ENCODE results near the gene ARL16. TPM values are rescaled to one million over a fixed set of nuclear protein-coding genes. Genes with fewer than 3 reads are reported as not detected.

The ARL16 gene
- total RNA-seq, 1 donor from 2014 or later, result 11.9 TPM

DNA sequence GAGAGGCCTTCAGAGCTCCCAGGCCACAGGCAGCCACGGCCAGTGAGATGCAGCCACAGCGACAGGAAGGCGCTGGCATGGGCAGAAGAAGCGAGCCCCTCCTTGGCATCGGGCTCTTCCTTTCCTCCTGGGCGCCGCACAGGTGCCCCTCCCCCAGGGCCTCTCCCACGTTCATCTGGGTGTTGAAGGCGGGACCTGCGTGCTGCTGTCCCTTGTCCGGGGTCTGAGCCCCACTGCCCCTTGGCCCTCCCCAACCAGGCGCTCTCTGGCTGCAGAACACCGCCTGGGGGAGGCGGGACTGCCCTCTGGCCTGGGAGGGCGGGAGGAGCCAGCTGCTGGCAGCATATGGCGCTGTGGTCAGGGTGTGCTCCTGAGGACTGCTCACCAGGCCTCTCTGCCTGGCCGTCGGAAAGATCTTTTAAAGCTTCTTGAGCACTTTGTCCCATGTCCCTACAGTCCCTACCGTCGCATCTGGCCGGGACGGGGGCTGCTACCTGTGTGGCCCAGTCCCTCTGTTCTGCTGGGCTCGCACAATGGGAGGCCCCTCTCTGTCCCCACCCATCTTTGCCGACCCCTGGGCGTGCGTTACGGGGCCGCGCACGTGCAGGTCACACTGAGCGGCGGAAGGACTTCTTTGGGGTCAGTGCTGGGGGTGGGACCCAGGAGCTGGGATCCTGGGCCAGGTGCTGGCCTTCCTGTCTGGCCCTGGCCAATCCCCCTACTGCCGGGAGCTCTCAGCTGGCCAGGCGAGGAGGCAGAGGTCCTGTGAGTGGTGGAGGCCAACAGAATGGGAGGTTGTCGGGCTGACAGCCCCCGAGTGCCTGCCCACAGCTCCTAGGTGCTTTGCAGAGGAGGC lies 30.2 kb upstream of the ARL16 start:
- DNase-seq (ENCODE audit: missing footprints) (no peak), ATAC-seq (no peak)
- intact Hi-C loops (cut with DNase I), result no loop called here

DNA sequence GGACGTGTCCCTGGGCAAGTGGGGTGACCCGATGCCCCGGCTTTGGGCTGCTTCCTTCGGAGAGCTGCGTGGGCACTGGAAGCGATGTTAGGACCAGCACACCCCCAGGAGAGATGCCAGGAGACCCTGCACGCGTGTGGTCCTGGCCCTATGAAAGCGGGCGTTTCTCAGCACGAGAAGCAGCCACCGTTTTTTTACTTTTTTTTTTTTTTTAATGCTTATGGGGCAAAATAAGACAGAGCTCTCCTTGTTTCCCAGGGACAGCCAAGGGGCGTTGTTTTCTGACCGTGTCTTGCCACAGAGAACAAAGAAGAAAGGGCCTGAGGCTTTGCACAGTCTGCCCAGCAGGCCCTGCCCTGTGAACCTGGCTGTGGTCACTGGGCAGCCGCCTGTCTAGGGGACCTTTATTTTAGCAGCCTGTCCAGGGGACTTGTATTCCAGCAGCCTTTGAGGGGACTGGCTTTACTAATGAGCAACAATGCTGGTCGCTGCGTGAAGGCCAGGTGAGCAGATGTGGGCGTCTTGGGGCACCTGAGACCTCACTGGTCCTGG lies 29.5 kb upstream of the ARL16 start:
- no peak for DNase-seq (ENCODE audit: missing footprints)
- no peak for ATAC-seq
- intact Hi-C loops (cut with DNase I), result no loop called here

DNA sequence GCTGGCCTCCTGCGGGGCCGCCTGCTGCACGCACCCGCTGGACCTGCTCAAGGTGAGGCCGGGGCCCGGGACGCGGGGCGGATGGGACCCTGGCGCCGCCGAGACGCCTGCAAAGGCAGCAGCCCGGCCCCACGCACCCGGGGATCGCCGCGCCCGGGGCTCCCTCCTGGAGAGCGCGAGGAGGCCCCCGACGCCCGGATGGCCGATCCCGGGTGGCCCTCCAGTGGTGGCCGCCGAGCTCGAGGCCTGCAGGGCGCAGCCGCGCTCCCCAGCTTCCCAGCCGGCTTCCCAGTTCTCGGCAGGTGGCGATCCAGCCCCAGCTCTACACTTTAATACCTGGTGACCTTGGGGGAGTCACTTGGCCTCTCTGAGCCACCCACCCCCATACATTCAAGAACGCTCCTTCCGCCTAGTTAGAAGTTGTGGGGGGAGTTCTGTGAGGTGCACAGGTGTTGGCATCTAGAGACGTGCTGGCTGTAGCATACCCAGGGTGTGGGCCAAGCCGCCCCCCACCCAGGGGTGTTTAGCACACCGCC lies 28.9 kb upstream of the ARL16 start:
- intact Hi-C loops (cut with DNase I), result no loop called here
- ATAC-seq (no peak), DNase-seq (ENCODE audit: missing footprints) (peak; percentile 75)

DNA sequence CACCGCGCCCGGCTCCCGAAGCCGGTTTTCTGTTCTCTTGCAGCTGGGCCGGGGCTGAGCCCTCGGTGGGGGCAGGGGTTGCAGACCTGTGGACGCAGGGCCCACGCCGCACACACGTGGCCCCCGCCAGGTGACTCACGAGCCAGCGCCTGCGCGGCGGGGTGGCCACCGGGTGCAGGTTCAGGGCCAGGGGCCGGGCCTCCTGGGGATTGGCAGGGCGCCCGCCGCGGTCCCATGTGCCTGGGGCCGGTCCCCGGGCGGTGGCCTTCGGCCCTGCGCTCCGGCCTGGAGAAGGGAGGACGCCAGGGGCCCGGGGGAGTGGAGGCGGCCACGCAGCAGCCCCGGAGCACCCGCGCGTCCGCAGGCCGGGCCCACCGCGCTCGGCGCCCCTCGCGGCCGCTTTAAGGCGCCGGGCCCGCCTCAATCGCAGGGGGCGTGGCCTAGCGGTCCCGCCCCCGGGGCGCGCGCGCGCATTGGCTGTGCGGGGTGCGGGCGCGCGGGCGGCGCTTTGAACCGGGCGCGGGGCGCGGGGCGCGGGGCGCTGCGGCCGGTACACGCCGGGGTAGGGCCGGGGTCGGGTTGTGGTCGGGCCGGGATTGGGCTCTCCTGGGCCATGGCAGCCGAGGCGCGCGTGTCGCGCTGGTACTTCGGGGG lies 28.3 kb upstream of the ARL16 start, which contains the start of gene SLC25A10:
SLC25A10 (plus strand) TSS at position 471 of the 654 bp plus-strand sequence; CDS start at position 614, 143 bp downstream.
- ATAC-seq (peak; percentile 80), DNase-seq (ENCODE audit: missing footprints) (peak; percentile 87)
- intact Hi-C loops (cut with DNase I), result no loop called here

DNA sequence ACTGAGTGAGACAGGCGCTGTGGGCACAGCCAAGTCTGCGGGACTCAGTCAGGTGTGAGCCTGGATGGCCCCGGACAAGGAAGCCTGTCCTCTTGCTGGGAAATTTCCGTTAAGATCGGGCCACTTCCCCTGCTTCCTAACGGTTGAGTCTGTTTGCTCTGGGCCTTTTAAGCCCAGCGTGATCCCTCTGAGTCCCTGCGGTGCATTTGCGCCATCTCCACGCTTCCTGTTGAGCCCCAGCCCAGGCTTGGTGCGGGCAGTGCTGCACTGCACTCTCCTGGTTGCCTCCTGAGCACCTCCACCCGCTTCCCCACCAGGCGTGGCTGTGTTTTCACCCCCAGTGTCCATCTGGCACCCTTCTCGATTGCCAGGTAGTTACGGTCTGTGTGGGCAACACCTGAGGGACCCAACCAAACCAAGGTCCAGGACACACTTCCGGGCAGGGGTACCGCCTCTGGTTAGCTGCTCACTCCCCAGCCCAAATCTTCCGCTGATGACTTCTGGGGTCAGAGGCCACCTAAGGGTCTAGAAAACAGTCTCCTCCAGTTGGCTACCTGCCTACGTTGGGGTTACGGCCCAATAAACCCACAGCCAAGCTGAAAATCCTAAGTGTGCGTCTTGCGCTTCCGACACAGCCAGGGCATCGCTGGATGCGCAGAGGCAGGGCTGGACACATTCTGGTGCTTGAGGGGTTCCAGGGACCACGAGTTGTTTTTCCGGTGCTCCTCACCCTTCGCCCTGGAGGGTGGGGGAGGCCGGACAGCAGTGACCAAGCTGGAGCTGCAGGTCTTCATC lies 27.1 kb upstream of the ARL16 start:
- intact Hi-C loops (cut with DNase I), result no loop called here

DNA sequence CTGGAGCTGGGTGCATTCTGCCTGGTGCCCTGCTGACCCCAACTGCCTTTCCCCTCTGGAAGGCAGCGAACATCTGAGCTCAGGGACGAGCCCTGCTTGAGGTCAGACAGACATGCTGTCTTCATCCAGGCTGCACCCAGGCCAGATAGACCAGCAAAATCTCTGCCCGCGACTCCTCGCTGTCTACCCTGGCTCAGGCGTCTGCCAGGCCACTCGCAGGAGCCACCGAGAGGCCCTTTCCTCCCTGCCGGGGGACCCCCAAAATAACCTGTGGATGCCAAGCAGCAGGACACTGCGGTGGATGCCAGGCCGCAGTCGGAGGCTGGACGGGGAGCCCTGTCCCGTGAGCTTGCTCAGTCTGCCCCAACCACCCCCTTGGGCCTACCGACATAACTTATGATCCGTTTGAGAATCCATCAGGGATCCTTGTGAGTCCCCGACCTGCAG lies 25.2 kb upstream of the ARL16 start:
- DNase-seq (ENCODE audit: missing footprints) (no peak), ATAC-seq (no peak)
- intact Hi-C loops (cut with DNase I), result no loop called here

More for the DNA sequence above, 27.1 kb upstream of the ARL16 start:
- ATAC-seq (no peak), DNase-seq (ENCODE audit: missing footprints) (no peak)

DNA sequence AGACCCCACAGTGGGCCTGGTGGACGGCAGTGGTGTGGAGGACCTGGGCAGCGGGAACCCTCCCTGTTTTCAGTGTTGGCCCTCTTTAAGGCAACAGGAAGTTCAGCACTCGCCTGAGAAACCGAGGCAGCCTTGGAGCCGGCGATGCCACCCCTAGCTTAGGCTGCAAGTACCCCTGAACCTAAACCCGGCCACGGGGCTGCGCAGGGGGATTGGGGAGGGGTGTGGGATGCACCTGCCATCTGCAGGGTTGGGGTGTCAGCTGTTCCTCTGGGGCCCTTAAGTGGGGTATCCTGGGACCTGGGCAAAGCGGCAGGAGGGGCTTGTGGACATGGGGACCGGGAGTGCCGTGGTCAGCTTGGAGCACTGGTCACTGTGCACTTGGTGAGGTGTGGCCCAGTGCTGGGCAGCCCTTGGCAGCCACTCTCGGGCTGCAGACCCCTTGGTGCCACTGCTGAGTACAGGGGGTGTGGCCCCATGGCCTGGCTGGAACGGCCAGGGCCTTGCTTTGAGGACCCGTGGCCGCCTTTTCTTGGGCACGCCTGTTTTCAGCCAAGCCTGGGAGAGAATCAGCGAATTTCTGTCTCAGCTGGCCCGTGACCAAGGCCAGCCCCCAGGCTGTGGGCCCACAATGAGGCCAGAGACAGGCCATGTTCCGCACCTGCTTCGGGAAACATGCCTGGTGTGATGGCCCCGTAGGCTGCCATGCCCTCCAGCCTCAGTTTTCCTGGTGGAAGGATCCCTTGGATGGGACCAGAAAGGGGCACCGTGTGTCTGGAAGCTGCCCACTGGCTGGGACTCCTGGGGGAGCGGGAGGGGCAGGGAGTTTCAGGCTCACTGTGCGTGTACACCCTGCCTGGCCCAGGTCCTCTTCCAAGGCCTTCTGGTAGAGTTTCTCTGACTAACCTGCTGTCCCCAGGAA lies 24.4 kb upstream of the ARL16 start:
- ATAC-seq (no peak), DNase-seq (ENCODE audit: missing footprints) (no peak)
- intact Hi-C loops (cut with DNase I), result no loop called here

DNA sequence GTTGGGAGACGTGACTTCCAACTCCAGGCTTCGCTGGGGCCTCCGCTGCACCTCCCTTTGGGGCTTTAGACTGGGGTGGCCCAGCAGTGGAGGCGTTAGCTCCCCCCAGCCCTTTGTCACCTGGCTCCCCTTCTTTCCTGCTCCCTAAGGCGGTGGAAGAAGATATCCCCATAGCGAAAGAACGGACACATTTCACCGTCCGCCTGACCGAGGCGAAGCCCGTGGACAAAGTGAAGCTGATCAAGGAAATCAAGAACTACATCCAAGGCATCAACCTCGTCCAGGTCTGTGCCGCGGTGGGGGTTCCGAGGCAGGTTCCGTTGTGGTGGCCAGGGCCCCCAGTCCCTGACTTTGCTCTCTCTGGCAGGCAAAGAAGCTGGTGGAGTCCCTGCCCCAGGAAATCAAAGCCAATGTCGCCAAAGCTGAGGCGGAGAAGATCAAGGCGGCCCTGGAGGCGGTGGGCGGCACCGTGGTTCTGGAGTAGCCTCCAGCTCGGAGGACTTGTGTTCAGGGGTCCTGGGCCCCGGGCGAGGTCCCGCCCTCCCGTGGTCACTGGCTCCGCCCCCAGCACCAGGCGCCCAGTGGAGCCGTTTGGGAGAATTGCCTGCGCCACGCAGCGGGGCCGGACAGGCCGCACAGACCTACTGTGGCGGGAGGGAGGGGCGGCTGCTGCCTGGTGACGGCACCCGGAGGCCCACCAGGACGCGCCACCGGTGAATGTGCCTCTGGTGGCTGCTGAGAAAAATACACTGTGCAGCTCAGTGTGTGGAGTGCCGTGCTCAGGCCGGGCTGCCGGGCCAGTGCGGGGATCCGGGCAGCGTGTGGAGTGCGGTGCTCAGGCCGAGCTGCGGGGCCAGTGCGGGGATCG lies 23.4 kb upstream of the ARL16 start:
- intact Hi-C loops (cut with DNase I), result no loop called here
- DNase-seq (ENCODE audit: missing footprints), result no peak

DNA sequence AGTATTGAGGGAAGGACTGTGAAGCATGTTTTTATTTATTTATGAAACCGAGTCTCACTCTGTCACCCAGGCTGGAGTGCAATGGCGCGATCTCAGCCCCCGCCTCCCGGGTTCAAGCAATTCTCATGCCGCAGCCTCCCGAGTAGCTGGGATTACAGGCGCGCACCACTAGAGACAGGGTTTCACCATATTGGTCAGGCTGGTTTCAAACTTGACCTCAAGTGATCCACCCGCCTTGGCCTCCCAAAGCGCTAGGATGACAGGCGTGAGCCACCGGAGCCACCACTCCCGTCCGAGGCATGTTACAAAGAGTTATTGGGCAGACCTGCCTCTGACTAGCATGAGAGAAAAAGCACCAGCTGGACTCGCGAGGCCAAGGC lies 22.6 kb upstream of the ARL16 start:
- DNase-seq (ENCODE audit: missing footprints) (no peak), ATAC-seq (no peak)
- intact Hi-C loops (cut with DNase I), result no loop called here

More for the DNA sequence above, 23.4 kb upstream of the ARL16 start:
- ATAC-seq, result no peak

DNA sequence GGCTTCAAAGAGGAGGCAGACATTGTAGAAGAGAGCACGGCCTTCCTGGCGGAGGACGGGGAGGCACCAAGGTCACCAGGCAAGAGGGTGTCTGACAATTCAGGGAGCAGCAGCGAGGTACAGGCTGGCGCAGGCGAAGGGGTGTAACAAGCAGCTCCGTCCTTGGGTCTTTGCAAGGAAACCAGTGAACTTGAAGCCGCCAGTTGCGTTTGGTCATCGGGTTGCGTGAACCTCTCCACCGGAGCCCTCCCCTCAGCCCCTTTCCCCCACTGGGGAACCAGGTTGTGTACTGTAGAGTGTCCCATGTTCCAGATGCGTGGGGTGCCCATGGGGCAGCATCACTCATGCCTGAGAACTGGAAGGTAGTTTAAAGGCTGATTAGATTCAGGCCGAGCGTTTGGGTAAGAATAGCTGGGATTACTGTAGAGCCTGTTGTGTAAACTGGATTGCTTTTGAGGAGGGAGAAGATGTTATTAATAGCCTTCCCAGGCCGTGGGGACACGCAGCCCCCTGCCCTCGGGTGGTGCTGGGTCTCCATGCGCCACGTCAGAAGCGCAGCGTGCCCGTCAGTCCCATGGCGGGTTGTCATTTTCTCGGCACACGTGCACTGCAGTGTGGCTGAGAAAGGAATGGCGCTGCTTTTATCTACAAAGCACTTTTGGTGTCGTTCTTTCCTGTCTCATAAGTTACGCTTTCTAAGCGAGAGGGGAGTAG lies 22.1 kb upstream of the ARL16 start:
- DNase-seq (ENCODE audit: missing footprints), result no peak
- intact Hi-C loops (cut with DNase I), result no loop called here

DNA sequence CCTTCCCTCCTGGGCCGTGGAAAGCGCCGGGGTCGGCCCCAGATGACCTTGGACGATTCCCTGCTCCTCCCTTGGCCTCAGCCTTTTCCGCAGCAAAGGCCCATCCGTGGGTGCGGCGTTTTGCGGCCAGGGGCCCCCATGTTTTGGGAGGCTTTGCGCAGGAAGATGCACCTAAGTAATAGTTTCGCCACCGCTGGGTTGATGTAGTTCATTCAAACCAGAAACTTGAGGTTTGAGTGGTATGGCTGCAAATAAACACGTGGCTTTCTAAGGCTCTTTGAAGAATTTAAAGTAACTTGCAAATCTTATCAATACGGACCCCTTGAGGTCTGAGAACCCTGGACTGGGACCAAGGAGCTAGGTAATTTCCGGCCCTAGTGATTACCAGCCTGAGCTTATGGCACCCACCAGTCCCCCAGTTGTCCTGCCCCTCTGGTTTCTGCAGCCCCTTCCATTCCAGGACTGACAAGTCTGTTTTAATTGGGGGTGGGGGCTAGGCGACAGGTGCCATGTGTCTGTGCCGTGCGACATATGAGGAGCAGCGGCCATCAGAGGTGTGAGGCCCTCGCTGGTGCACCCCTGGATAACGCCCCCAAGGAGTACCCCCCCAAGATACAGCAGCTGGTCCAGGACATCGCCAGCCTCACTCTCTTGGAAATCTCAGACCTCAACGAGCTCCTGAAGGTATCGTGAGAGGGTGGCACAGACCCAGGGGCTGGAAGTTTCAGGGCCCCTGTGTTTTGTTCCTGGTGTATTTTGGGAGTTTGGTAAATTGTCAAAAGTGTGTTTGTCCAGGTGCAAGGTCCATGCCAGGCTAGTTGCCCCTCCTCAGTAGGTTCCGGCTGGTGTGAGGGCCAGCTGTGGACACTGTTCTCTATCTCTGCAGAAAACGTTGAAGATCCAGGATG lies 20.4 kb upstream of the ARL16 start:
- ATAC-seq, result no peak
- intact Hi-C loops (cut with DNase I), result no loop called here
- DNase-seq (ENCODE audit: missing footprints), result no peak

More for the DNA sequence above, 22.1 kb upstream of the ARL16 start:
- no peak for ATAC-seq

DNA sequence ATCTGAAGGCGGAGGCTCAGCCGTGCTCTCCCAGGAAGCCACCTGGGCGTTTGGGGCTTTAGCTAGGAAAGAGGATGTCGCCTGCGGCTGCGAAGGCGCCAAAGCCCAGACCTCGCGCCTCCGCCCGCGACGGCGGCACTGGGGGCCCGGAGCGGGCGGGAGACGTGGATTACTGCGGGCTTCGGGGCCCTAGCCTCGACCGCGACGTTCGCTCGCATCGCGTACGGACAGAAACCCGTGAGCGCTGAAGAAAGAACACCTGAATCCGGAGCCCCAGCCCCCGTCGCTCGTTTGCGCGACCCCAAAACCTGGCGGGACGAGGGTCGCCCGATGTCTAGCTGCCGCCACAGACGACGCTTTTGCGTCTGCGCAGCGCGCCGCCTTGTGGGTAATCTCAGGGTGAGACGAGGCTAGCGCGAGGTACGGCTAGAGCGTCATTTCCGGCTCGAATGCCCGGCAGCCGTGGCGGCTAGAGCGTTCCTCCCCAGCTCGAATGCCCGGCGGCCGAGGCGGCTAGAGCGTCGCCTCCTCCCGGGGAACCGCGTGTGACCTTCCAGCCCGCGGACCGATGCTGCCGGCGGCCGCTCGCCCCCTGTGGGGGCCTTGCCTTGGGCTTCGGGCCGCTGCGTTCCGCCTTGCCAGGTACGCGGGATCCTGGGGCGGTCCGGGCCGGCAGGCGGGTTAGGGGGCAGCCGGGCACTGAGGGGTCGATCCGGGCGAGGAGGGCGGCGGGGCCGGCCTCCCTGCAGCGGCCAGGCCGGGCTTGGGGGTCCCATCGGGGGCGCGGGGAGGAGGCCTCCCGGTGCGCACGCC lies 19.5 kb upstream of the ARL16 start, which contains the start of gene MRPL12:
MRPL12 (plus strand) TSS at position 434 of the 813 bp plus-strand sequence; CDS start at position 569, 135 bp downstream.
- ATAC-seq (peak; percentile 94), DNase-seq (ENCODE audit: missing footprints) (peak; percentile 97)
- intact Hi-C loops (cut with DNase I), result no loop called here

DNA sequence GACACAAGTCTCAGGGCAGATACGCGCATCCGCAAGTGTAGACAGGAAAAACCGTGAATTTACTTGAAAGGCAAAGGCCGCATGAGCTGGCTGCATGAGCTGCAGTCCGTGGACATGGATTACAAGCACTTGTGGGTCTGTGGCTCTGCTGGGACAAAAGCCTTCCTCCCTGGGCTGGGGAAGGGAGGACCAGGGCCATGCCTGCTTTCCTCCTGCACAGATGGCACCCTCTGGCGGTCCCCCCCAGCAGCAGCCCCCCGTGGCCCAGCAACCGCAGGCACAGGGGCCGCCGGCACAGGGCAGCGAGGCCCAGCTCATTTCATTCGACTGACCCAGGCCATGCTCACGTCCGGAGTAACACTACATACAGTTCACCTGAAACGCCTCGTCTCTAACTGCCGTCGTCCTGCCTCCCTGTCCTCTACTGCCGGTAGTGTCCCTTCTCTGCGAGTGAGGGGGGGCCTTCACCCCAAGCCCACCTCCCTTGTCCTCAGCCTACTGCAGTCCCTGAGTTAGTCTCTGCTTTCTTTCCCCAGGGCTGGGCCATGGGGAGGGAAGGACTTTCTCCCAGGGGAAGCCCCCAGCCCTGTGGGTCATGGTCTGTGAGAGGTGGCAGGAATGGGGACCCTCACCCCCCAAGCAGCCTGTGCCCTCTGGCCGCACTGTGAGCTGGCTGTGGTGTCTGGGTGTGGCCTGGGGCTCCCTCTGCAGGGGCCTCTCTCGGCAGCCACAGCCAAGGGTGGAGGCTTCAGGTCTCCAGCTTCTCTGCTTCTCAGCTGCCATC lies 17.9 kb upstream of the ARL16 start:
- intact Hi-C loops (cut with DNase I), result no loop called here
- ATAC-seq (no peak), DNase-seq (ENCODE audit: missing footprints) (no peak)

Data from Right ventricle myocardium inferior (tissue), 1 donor.